IMR-90 (cell line): ENCODE measurements around the gene MYO1D. TPM values are rescaled to one million over a fixed set of nuclear protein-coding genes. Genes with fewer than 3 reads are reported as not detected.

ENCODE experiments used
- ATAC-seq: fragments of 200-7000 bp; cut with Tn5 transposase; 2 replicates; pipeline ENCODE4 v1.9.1; 2020; ENCODE audit warnings: low read depth, mild to moderate bottlenecking, moderate library complexity
- BruUV-seq: library from RNA; stranded (reverse); fragments of 400-500 nt; replicated peaks from 2 replicates; lab custom pipeline; 2021; lab: Mats Ljungman, UMichigan
- CTCF ChIA-PET: fragments of 300-600 bp; formaldehyde crosslinking; extraction: SDS; loops from one replicate; lab custom pipeline; 2021; ENCODE audit warnings: antibody characterized with exemption; lab: Yijun Ruan, JAX
- POLR2A ChIA-PET: fragments of 300-600 bp; sonication (Branson Sonifier 250); formaldehyde crosslinking; loops from one replicate; lab custom pipeline; 2022; ENCODE audit warnings: antibody characterized with exemption; ENCODE audit not compliant: unreplicated experiment; lab: Charles Lee
- DNase-seq: peaks from one replicate; pipeline ENCODE4 v3.0.0; 2013
- H2AFZ ChIP-seq: replicated peaks from 2 replicates; pipeline ENCODE3; 2013; ENCODE audit warnings: low read length, mild to moderate bottlenecking; ENCODE audit not compliant: poor library complexity
- H2AK5ac ChIP-seq: 2 replicates; pipeline ENCODE4 v1.6.1; 2013; ENCODE audit warnings: low read depth, low read length, inconsistent platforms
- H2AK9ac ChIP-seq: replicated peaks from 2 replicates; pipeline ENCODE3; 2013; ENCODE audit warnings: mild to moderate bottlenecking, low read depth, low read length, moderate library complexity; ENCODE audit not compliant: poor library complexity
- H2BK120ac ChIP-seq: 2 replicates; pipeline ENCODE4 v1.6.1; 2013; ENCODE audit warnings: low read depth, low read length, inconsistent platforms
- H2BK15ac ChIP-seq: 3 replicates; pipeline ENCODE4 v1.6.1; 2013; ENCODE audit warnings: low read depth, low read length, inconsistent platforms
- H2BK20ac ChIP-seq: 2 replicates; pipeline ENCODE4 v1.6.1; 2013; ENCODE audit warnings: low read depth, mild to moderate bottlenecking, inconsistent platforms, low read length, moderate library complexity
- H2BK5ac ChIP-seq: 2 replicates; pipeline ENCODE4 v1.6.1; 2013; ENCODE audit warnings: mild to moderate bottlenecking, low read depth, low read length, inconsistent platforms; ENCODE audit not compliant: poor library complexity, severe bottlenecking
- H3K14ac ChIP-seq: replicated peaks from 2 replicates; pipeline ENCODE4 v1.6.1; 2013; ENCODE audit warnings: low read depth, low read length, inconsistent platforms
- H3K18ac ChIP-seq: 2 replicates; pipeline ENCODE4 v1.6.1; 2013; ENCODE audit warnings: low read depth, low read length, control low read depth
- H3K23ac ChIP-seq: 2 replicates; pipeline ENCODE4 v1.6.1; 2013; ENCODE audit warnings: low read depth, low read length, inconsistent platforms
- H3K27ac ChIP-seq: 2 replicates; pipeline ENCODE4 v1.5.1; 2013; ENCODE audit warnings: mild to moderate bottlenecking, control low read depth, low read length; ENCODE audit not compliant: insufficient read depth
- H3K27me3 ChIP-seq: 2 replicates; pipeline ENCODE4 v1.6.1; 2013; ENCODE audit warnings: low read length; ENCODE audit not compliant: control insufficient read depth, insufficient read depth
- H3K36me3 ChIP-seq: 2 replicates; pipeline ENCODE4 v1.6.1; 2013; ENCODE audit warnings: low read length, mixed read lengths; ENCODE audit not compliant: control insufficient read depth, insufficient read depth
- H3K4ac ChIP-seq: 2 replicates; pipeline ENCODE4 v1.6.1; 2013; ENCODE audit warnings: low read depth, low read length, inconsistent platforms
- H3K4me1 ChIP-seq: 2 replicates; pipeline ENCODE4 v1.6.1; 2013; ENCODE audit warnings: low read length, mixed read lengths; ENCODE audit not compliant: control insufficient read depth, insufficient read depth
- H3K4me2 ChIP-seq: 2 replicates; pipeline ENCODE4 v1.6.1; 2013; ENCODE audit warnings: low read depth, mild to moderate bottlenecking, control low read depth, low read length, moderate library complexity
- H3K4me3 ChIP-seq: 2 replicates; pipeline ENCODE4 v1.5.1; 2013; ENCODE audit warnings: low read depth, mild to moderate bottlenecking, control low read depth, low read length, moderate library complexity; ENCODE audit not compliant: insufficient read depth
- H3K56ac ChIP-seq: 2 replicates; pipeline ENCODE4 v1.6.1; 2013; ENCODE audit warnings: low read length, inconsistent platforms; ENCODE audit not compliant: insufficient read depth; ENCODE audit errors: extremely low read depth
- H3K79me1 ChIP-seq, 2 experiments: 2 replicates each; pipeline ENCODE4 v1.6.1; 2013; ENCODE audit warnings: low read length in 2 of 2, inconsistent platforms in 1 of 2, low read depth in 1 of 2
- H3K9ac ChIP-seq: 2 replicates; pipeline ENCODE4 v1.6.1; 2013; ENCODE audit warnings: low read depth, low read length, control low read depth
- H3K9me1 ChIP-seq: 2 replicates; pipeline ENCODE4 v1.6.1; 2013; ENCODE audit warnings: low read length, inconsistent platforms; ENCODE audit not compliant: insufficient read depth
- H3K9me3 ChIP-seq: 2 replicates; pipeline ENCODE4 v1.6.1; 2013; ENCODE audit warnings: low read length; ENCODE audit not compliant: control insufficient read depth, insufficient read depth
- H4K20me1 ChIP-seq: 2 replicates; pipeline ENCODE4 v1.6.1; 2013; ENCODE audit warnings: low read length, inconsistent platforms; ENCODE audit not compliant: insufficient read depth
- H4K5ac ChIP-seq: 2 replicates; pipeline ENCODE4 v1.6.1; 2013; ENCODE audit warnings: mild to moderate bottlenecking, low read depth, low read length, control low read depth
- H4K8ac ChIP-seq, 2 experiments: 2 replicates each; pipeline ENCODE4 v1.6.1; 2013; ENCODE audit warnings: low read depth in 2 of 2, low read length in 2 of 2, control low read depth in 1 of 2, inconsistent platforms in 1 of 2
- H4K91ac ChIP-seq: 2 replicates; pipeline ENCODE4 v1.6.1; 2013; ENCODE audit warnings: low read depth, low read length, inconsistent platforms; ENCODE audit not compliant: insufficient read depth
- NFE2L2 ChIP-seq: fragments of 150-350 bp; IDR thresholded peaks from 2 replicates; pipeline ENCODE4 v1.6.1; 2016; ENCODE audit warnings: low read depth, mild to moderate bottlenecking, low read length
- RAD21 ChIP-seq: IDR thresholded peaks from 2 replicates; pipeline ENCODE4 v1.6.1; 2012; ENCODE audit warnings: low read length, improper control_type of control experiment
- RCOR1 ChIP-seq: IDR thresholded peaks from 2 replicates; pipeline ENCODE4 v1.6.1; 2012; ENCODE audit warnings: mild to moderate bottlenecking, low read length, improper control_type of control experiment; ENCODE audit not compliant: insufficient replicate concordance
- USF2 ChIP-seq: fragments of 150-350 bp; IDR thresholded peaks from 2 replicates; pipeline ENCODE4 v1.6.1; 2017; ENCODE audit warnings: mild to moderate bottlenecking, antibody characterized with exemption, low read length, low read depth
- WGBS, 2 experiments: methylation state at CpG; one replicate each; pipeline versions ENCODE4 v1.1.5 to v1.1.7; 2013; ENCODE audit warnings: missing lambda C conversion rate in 2 of 2; ENCODE audit not compliant: insufficient read length in 1 of 2; ENCODE audit errors: extremely low coverage in 2 of 2; 5-methylcytosine and 5-hydroxymethylcytosine counted together
- dilution Hi-C: fragments of 300-500 bp; cut with HindIII; formaldehyde crosslinking; loops from one replicate; pipeline ENCODE4 v1.14.3; 2018; ENCODE audit warnings: low sequenced_read_pairs; ENCODE audit not compliant: unreplicated experiment
- in situ Hi-C: fragments of 300-500 bp; cut with MboI; formaldehyde crosslinking; loops from 3 replicates; pipeline ENCODE4 v1.14.3; 2019; ENCODE audit warnings: low sequenced_read_pairs, inconsistent platforms, mixed read lengths
- intact Hi-C: fragments of 100-400 bp; cut with micrococcal nuclease; formaldehyde crosslinking; loops from 2 replicates; pipeline ENCODE4 v1.10.0; 2022
- polyA plus RNA-seq, 3 experiments: library from polyadenylated mRNA; depleted of rRNA; stranded (reverse); fragments of >200 nt; gene quantifications; 2 replicates each; pipeline ENCODE4 v1.2.3, GENCODE V29; 2012; ENCODE audit warnings: low replicate concordance in 1 of 3
- total RNA-seq: library from RNA; depleted of rRNA; stranded (reverse); fragments of >200 nt; gene quantifications from 2 replicates; pipeline ENCODE4 v1.2.3, GENCODE V29; 2012
- TF ChIP-seq, protein P1 (sequence below): fragments of 150-350 bp; IDR thresholded peaks from 2 replicates; pipeline ENCODE4 v1.6.1; 2016; ENCODE audit warnings: low read depth, mild to moderate bottlenecking, low read length, moderate library complexity, borderline replicate concordance

The MYO1D gene
- total and polyA plus RNA-seq, 2 of the 4 experiments (the other 2 are of a cell fraction): 0.63 to 0.90 TPM

GRCh38 chr17:32899236-32900013 lies 22.5 kb upstream of the MYO1D start:
- H3K9me1 ChIP-seq: no peaks in the 10 kb centered on the region
- H2AK9ac ChIP-seq: no peak overlapping the region
- BruUV-seq: no TSS peak
- dilution Hi-C loops (no loop called here), intact Hi-C loops (no loop called here), in situ Hi-C loops (loop anchor here (25.0 kb wide), 1 partner anchor 112 kb away; no protein-coding TSS in a partner anchor)
- H3K9me3 ChIP-seq: no peaks in the 10 kb centered on the region
- H3K56ac ChIP-seq: no peak overlapping the region
- no peak overlapping the region for H2BK15ac ChIP-seq
- no peak overlapping the region for H2BK120ac ChIP-seq
- H3K4ac ChIP-seq: no peak overlapping the region
- no peak overlapping the region for H3K27ac ChIP-seq
- H3K79me1 ChIP-seq: no peaks in the 10 kb centered on the region
- no peaks in the 10 kb centered on the region for H3K36me3 ChIP-seq
- no peaks in the 10 kb centered on the region for H4K20me1 ChIP-seq
- H4K8ac ChIP-seq: no peak overlapping the region
- peaks cover 6% of the 10 kb centered on the region for H3K27me3 ChIP-seq
- no peak overlapping the region for H4K5ac ChIP-seq
- ChIA-PET CTCF (interaction anchor here (0.6 kb wide), 1 partner anchor 22 kb away, joined by 4 read pairs; the partner anchor contains the start of gene MYO1D), POLR2A (no interaction called here)
- no peak for TF ChIP-seq RAD21
- TF ChIP-seq NFE2L2: no peak
- TF ChIP-seq USF2: no peak
- TF ChIP-seq, protein P1, sequence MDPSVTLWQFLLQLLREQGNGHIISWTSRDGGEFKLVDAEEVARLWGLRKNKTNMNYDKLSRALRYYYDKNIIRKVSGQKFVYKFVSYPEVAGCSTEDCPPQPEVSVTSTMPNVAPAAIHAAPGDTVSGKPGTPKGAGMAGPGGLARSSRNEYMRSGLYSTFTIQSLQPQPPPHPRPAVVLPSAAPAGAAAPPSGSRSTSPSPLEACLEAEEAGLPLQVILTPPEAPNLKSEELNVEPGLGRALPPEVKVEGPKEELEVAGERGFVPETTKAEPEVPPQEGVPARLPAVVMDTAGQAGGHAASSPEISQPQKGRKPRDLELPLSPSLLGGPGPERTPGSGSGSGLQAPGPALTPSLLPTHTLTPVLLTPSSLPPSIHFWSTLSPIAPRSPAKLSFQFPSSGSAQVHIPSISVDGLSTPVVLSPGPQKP: no peak
- TF ChIP-seq RCOR1: no peak
- no peak overlapping the region for H3K23ac ChIP-seq
- no peak overlapping the region for H3K14ac ChIP-seq
- H2AK5ac ChIP-seq: no peak overlapping the region
- H2BK20ac ChIP-seq: no peak overlapping the region
- ATAC-seq (no peak), DNase-seq (no peak)
- no peak overlapping the region for H2BK5ac ChIP-seq
- no peak overlapping the region for H2AFZ ChIP-seq
- H3K4me2 ChIP-seq: no peak overlapping the region
- H3K4me3 ChIP-seq: no peak overlapping the region
- no peak overlapping the region for H3K18ac ChIP-seq
- no peak overlapping the region for H3K9ac ChIP-seq
- no CpG with 5 or more reads among the region's 2 CpGs for WGBS, 2 experiments
- H4K91ac ChIP-seq: no peak overlapping the region
- no peaks in the 10 kb centered on the region for H3K4me1 ChIP-seq
